ENCODE measurements around the gene ASB4.

Gene ASB4

DNA sequence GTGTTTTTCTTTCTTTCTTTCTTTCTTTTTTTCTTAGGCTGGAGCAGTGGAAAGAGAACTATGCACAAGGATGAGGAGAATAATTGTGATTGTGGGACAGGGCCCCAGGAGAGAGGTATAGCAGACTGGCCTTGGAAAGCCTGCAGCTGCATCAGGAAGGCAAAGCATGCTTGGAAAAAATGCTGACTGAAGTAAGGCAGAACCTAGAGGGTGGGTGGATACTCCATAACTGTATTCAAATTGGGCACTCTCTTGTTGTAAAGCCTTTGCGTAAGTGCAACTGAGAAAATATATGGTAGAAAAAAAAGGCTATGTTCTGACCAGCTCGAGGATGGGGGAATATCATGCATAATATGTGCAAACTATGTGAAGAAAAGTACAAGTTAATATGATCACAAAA is 71.0 kb downstream of the ASB4 start:
- no peak for DNase-seq

GRCh38 chr7:95558864-95559263 is 73.1 kb downstream of the ASB4 start:
- DNase-seq: no peak

- no peak for DNase-seq
Observed at GRCh38 chr7:95560674-95561073, 74.9 kb downstream of the ASB4 start.

DNA sequence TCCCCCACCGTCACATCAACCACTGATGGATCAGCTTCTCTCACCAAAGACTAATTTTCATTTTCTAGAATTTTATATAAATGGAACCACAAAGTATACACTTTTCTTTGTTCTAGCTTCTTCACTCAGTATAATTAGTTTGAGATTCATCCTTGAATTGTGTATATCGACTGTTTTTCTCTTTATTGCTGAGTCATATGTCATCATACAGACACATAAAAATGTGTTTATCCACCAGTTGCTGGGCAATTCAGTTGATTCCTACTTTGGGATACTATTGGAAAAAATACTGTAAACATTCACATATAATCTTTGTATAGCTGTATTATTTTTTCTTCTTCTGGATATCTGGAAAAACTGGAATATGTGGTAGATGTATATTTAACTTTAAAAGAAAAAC is 84.0 kb downstream of the ASB4 start:
- DNase-seq: no peak

DNA sequence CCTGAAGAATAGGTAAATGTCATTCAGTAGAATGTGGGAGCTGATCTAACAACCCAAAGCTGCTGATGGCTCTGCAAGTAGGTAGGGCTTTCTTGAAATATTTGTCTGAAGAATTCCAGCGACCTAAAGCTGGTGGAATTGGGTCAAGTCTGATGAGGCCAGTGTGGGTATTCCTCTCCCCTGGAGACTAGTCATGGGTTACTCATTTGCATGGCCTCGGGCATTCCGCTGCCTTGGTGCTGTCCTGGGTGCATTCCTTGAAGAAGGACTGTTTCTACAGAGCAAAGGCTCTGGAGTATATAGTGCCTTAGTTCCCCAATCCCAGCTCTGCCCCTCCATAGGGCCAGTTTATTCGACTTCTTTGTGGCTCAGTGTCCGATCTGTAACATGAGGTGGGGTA is 91.4 kb downstream of the ASB4 start:
- peak; percentile 38 for DNase-seq

DNA sequence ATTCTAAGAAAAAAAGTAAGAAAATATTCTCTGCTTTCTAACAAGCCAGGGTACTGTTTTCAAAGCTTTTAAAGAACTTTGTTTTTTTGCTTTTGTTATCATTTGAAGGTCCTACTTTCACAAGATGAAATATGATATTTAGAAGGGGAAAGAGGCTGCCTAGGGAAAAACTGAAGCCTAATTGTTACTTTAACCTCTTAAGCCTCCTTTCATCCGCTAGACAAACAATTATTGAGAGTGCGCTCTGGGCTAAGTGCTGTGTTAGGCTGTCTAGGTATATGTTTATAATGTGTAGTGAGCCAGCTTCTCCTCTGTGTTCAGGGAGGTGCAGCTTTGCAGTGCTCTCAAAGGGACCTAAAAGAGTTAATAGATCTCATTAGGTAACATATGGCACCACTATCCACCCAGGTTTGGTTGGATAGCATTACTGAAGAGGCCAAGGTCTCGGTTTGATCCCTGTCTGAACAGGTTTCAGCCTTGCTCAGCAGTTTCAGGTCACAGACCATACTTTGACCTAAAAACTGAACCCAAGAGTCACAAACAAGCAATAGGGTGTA is 92.6 kb downstream of the ASB4 start:
- DNase-seq: peak; percentile 99

- no peak for DNase-seq
Observed at GRCh38 chr7:95579318-95579717, 93.6 kb downstream of the ASB4 start.

DNA sequence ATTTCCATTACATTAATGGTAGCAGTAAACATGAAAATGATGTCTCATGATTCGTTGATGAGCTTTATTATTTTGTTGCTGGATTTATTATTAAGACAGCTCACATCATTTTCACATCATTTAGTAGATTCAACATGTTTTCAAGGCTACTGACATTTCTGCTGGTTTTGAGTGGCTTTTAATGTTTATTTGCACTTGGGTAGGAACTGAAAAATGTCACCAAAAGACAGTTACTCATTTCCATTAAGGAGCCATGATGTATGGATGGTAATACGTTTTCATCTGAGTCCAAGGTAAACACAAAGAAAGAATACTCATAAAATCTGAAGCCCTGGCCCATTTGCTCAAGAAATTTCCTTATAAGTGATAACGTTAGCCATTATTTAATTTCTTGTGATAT is 95.7 kb downstream of the ASB4 start:
- DNase-seq: no peak

GRCh38 chr7:95582578-95583293 is 97.0 kb downstream of the ASB4 start:
- no peak for DNase-seq

DNA sequence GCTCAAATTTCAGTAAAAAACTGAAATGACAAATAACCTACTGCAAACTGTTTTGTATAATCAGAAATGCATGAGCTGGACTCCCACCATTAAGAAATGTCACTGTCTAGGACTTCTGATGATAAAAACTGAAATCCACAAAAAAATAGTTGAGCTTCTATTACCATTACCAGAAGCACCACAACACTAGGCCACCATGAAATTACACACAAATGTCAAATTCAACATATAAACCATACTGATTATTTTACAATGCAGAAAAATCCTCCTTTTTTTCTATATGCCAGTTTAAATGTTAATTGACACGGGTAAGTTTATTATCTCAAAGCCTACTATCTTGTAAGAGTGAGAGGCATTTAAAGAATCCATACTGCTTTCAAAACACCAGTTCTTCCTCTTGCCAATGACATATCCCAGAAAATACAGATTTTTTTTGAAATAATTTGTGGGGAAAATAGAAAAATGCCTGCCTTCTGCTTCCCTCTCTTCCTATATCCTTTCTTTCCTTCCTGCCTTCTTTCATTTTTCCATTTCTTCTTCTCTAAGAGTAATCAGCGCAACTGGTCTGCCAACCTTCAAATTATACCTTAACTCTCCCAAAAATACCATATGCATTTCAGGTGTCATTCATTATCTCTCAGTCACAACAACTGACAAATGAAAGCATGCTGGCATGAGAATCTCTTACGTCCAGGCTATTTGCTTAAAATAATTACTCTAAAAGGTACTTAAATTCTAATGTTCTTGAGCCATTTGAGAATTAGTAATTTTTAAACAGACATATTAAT is 98.3 kb downstream of the ASB4 start:
- DNase-seq: no peak

DNA sequence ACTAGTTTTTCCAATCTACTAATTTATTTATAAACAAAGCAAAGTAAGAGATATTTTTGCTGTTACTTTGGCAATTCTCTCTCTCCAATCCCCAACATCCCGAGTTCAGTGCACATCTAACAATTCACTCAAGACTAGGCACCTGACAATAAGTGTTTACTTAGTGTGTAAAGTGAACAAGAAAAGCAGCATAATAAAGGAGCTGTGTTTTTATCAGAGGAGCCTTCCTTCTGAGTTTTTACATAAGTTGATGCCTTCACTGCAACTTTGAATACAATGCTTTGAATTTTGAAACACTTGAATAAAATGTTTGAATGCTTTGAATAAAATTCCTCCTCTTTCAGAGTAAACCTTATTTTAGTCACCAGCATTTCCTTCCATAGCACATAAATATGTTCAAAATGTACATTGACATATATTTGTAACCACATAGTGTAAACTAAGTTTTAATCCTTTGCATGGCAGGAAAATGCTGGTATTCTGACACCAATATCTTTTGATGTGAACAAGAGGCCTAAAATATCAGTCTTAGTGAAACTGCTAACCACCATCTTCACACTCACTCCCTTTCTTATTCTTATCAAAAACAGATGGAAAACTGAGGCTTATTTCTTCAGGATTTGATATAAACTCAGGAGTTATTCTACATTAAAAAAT is 99.2 kb downstream of the ASB4 start:
- no peak for DNase-seq

DNA sequence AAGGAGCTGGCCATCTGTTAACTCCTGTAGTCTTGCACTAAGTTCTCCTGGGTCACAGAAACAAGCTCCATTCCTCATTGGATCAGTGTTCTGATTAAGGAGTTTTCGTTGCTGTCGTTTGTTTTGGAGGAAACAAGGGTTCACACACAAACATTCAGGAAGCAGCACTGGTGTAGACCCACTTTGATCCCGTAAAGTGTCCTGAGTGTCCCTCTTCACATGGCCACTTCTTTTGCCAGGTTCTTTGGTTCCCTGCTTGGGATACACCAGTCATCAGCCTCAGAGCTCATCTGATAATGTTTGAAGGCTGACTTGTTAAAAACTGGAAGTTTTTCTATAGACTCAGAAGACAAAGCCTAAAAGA is 99.7 kb downstream of the ASB4 start:
- DNase-seq: no peak

GRCh38 chr7:95586951-95587301 is 101.2 kb downstream of the ASB4 start:
- no peak for DNase-seq

- no peak for DNase-seq
Observed at GRCh38 chr7:95589031-95589430, 103.3 kb downstream of the ASB4 start.

DNA sequence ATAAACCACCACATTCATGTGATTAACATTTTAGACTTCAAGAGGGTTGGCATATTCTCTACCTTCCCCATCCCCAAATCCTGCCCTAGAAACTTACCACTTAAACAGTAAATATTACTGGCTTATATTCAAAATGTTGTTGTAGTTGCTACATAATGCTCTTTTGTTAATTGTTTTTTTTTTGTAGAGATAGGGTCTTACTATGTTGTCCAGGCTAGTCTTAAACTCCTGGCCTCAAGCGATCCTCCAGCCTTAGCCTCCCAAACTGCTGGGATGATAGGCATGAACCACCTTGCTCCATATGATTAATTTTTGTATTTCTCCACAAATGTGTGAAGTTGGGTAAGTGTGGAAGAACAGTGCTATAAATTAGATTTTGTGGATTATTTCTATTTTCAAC is 104.0 kb downstream of the ASB4 start:
- no peak for DNase-seq
